H4 (cell line): ENCODE results near the gene SLIT3. TPM values are rescaled to one million over a fixed set of nuclear protein-coding genes. Genes with fewer than 3 reads are reported as not detected.
A peak's percentile ranks its signal among the peaks of the same experiment; 100 is the strongest.
"Not testable (repeated sequence)": the region's sequence is repeated elsewhere in the genome, so short reads cannot be mapped to it uniquely, and the experiment has no call there.

ENCODE experiments used
- DNase-seq: peaks from one replicate; pipeline ENCODE4 v3.0.0-alpha.2; 2015; ENCODE audit warnings: low spot score
- total RNA-seq: library from RNA; depleted of rRNA; stranded (reverse); fragments of >200 nt; shearing (Covaris generic); gene quantifications from 2 replicates; pipeline ENCODE4 v1.2.3, GENCODE V29; 2014

Gene SLIT3
- total RNA-seq, 1 experiment from 2014 or later = 0.58 TPM

- peak; percentile 38 for DNase-seq
Observed at GRCh38 chr5:169106911-169107706, 193.8 kb downstream of the SLIT3 start.

GRCh38 chr5:169105582-169105981 is 195.4 kb downstream of the SLIT3 start:
- DNase-seq = not testable (repeated sequence)

GRCh38 chr5:169104937-169105494 is 195.9 kb downstream of the SLIT3 start:
- DNase-seq = no peak

- DNase-seq = no peak
Observed at GRCh38 chr5:169103586-169104181, 197.3 kb downstream of the SLIT3 start.

GRCh38 chr5:169101966-169102365 is 199.0 kb downstream of the SLIT3 start:
- no peak for DNase-seq

GRCh38 chr5:169100735-169101075 is 200.2 kb downstream of the SLIT3 start:
- DNase-seq = peak; percentile 90

GRCh38 chr5:169099801-169100734 is 200.9 kb downstream of the SLIT3 start:
- peak; percentile 27 for DNase-seq

- no peak for DNase-seq
Observed at GRCh38 chr5:169098331-169099121, 202.4 kb downstream of the SLIT3 start.

GRCh38 chr5:169097374-169098326 is 203.3 kb downstream of the SLIT3 start:
- DNase-seq = peak; percentile 64

- DNase-seq = no peak
Observed at GRCh38 chr5:169095976-169096375, 205.0 kb downstream of the SLIT3 start.

- DNase-seq = no peak
Observed at GRCh38 chr5:169095410-169095960, 205.5 kb downstream of the SLIT3 start.

GRCh38 chr5:169094586-169095409 is 206.1 kb downstream of the SLIT3 start:
- DNase-seq = peak; percentile 78

- no peak for DNase-seq
Observed at GRCh38 chr5:169091396-169091980, 209.5 kb downstream of the SLIT3 start.

GRCh38 chr5:169089343-169089742 is 211.6 kb downstream of the SLIT3 start:
- DNase-seq = no peak

GRCh38 chr5:169088028-169088725 is 212.8 kb downstream of the SLIT3 start:
- DNase-seq = no peak

- no peak for DNase-seq
Observed at GRCh38 chr5:169085636-169086035, 215.3 kb downstream of the SLIT3 start.

GRCh38 chr5:169085212-169085611 is 215.7 kb downstream of the SLIT3 start:
- DNase-seq = no peak

GRCh38 chr5:169084775-169085174 is 216.2 kb downstream of the SLIT3 start:
- DNase-seq = no peak
